NCI-H2171 (cell line): Measurements from ENCODE around the gene RAB40B.

Experiments
- DNase-seq: peaks from one replicate; lab custom pipeline; 2025; lab: John Stamatoyannopoulos, UW

Gene RAB40B

DNA sequence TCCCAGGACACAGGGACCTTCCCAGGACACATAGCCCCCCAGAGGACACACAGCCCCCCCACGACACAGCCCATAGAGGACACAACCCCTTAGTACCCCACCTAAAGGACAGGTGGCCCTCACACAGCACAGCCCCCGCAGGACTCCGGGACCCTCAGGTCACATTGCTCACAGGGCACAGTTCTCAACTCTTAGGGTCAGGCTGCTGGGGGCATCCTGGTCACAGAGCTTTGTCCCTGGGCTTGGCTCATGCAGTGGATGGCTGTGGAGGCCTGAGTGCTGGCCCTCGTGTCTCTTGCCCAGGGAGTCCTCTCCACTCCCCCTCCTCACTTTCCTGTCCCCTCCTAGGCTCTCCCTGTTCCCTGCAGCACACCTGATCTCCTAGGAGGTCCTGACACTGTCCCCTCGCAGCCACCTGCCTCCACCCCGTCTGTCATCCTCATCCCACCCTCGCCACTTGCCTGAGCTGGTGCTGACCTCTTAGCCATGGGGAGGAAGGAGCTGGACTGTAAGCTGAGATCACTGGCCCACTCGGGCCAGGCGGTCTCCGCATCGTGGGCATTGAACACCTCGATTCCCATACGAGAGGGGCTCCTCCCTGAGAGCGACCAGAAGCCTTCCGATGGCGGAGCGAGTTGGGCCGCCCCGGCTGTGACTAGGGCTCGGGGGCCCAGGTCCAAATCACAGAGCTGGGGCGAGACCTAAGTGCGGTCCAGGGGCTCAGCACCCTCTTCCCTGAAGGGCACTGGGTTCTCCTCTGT, 48.8 kb downstream of the RAB40B start:
- DNase-seq, result no peak

DNA sequence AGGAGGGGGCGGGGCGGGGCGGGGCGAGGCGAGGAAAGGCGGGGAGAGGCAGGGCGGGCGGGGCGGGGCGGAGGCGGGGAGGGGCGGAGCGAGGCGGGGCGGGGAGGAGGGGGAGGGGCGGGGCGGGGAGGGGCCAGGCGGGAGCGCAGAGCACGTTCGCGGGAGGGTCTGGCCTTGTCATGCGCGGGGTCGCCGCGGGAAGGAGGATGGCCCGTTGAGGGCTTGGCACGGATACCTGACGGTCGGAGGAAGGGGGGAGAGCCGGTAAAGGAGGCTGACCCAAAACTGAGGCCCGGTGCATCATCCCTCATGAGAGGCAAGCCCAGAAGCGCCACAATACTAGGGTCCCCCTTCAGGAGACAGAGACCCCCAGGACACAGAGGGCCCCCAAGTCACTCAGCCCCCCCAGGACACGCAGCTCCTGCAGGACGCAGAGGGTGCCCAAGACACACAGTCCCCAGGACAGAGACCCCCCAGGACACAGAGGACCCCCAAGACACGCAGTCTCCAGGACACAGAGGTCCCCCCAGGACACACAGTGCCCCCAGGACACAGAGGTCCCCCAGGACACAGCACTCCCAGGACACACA, 49.7 kb downstream of the RAB40B start:
- DNase-seq, result peak; percentile 72

DNA sequence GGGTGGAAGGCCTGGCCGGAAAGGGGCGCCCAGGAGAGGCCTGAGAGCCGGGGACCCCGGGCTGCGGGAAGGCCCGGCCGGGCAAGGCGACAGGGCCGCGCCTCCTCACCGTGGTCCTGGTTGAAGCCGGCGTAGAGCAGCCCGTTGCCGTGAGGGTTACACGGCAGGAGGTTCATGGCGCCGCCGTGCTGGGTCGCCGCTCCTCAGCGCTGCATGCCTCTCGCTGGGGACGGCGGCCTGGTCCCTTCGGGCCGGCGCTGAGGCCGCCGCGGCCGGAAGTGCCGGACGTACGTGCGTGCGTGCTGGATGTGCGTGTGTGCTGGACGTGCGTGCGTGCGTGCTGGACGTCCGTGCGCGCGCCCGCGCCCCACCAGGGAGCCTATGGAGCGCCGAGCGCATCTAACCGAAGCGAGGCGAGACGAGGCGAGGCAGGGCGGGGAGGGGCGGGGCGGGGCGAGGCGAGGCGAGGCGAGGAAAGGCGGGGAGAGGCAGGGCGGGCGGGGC, 50.3 kb downstream of the RAB40B start, which contains the start of gene WDR45B:
Gene WDR45B (minus strand): TSS at position 280 of the 504 bp plus-strand sequence. CDS start 104 bp downstream, at position 176.
- peak; percentile 94 for DNase-seq

DNA sequence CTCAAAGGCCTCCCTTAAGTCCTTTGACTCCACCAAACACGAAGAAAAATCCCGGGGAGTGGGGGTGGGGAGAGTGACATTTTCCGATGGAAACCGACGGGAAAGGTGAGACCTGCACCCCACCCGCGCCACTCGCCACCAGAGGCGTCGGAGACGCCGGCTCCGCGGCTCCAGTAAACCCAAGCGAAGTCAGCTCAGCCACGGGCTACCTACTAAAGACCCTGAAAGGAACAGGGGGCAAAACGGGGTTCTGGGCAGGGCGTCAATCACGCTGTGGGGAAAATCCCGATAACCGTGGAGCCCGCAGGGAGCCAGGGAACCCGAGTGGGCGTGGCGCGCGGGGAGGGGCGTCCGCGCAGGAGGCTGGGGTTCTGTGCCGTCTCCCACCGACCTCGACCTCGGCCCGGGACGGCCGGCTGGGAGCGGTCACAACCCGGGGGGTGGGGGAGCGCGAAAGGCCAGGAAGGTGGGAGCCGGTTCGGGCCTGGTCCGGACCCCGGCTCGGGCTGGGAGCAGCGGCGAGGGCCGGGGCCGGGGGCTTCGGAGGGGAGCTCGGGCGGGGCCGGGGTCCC, 50.8 kb downstream of the RAB40B start:
- no peak for DNase-seq

DNA sequence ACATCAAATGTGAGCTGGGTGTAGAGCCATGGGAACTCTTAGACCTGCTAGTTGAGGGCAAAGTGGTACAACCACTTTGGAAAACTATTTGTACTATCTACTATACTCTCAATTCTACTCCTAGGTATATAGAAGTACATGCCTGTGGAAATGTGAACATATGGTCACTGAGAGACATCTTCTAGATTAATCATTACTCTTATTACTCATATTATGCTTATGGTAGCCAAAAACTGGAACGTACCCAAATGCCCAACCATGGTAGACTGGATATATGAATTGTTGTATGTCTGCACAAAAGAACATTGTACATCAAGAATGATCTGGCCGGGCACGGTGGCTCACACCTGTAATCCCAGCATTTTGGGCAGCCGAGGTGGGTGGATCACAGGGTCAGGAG, 53.0 kb downstream of the RAB40B start:
- DNase-seq, result no peak

DNA sequence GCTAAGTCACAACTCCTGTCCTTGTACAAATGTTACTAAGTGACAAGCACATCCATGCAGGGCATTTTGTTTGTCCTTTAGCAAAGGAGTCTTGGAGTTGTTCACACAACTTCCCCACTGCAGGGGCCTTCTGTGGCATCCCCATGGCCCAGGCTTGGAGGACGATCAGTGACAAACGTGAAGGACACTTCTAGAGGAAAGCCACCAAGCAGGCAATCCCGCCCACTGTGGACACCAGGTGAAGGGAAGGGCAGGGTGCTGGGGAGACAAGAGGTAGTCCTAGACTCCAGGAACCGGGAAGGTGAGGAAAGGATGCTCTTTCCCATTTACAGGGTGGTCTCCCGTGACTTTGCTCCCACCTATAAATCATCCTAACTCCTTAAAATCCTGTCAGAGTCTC, 54.4 kb downstream of the RAB40B start:
- no peak for DNase-seq

DNA sequence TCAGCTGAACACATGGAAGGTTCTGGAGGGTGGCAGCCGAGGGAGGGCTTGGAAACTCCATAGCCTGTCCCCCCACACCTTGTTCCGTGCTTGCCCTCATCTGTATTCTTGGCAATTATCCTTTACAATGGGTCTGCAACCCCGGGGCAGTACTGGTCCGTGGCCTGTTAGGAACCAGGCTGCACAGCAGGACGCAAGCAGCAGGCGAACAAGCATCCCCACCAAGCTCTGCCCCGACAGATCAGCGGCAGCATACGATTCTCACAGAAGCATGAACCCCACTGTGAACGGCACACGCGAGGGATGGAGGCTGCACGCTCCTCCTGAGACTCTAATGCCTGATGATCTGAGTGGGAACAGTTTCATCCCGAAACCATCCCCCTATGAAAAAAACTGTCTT, 56.5 kb downstream of the RAB40B start:
- no peak for DNase-seq

DNA sequence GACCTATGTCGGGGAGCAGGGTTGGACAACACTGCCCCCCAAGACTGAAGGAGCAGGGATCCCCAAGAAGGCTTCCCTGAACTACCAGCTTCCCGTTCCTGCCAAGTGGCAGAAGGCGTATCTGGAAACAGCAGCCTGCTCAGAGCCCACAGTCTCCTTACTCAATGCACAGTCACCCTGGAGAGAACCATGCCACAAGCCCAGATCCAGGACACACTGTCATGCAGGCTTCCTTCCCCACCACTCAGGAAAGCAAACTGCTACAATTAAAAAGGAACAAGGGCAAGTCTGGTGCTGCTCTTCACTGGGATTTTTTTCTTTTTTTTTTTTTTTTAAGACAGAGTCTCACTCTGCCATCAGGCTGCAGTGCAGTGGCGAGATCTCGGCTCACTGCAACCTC, 58.5 kb downstream of the RAB40B start:
- no peak for DNase-seq

DNA sequence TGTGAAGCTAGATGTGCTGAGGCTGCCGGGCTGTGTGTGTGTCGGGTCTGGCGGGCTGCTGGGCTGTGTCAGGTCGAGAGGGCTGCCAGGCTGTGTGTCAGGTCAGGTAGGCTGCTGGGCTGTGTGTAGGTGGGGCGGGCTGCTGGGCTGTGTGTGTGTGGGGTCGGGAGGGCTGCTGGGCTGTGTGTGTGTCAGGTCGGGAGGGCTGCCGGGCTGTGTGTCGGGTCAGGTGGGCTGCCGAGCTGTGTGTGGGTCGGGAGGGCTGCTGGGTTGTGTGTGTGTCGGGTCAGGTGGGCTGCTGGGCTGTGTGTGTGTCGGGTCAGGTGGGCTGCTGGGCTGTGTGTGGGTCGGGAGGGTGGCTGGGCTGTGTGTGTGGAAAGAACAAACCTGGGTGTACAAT, 58.9 kb downstream of the RAB40B start:
- no peak for DNase-seq

DNA sequence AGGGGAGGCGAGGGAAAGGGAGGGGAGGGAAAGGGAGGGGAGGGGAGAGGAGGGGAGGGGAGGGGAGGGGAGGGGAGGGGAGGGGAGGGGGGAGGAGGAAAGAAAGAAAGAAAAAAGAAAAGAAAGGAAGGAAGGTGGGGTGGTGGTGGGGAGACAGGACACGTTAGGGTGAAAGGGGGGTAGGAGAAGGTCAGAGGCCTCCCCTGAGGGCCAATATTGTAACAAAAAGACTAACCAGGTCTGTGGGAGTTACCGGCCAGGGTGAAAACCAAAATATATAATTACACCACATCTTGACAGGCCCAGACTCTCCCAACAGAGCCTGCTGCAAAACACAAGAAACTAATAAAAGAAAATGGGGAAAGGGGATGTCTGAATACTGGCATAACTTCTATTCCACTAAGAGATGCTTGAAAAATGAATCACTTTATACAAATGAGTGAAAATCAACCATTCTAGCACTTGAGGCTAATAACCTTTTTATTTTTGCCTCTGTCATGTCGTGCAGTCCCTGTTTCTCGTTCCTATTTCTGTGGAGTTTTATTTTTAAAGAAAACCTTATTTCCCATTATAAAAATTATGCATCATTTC, 60.2 kb downstream of the RAB40B start:
- DNase-seq, result no peak

DNA sequence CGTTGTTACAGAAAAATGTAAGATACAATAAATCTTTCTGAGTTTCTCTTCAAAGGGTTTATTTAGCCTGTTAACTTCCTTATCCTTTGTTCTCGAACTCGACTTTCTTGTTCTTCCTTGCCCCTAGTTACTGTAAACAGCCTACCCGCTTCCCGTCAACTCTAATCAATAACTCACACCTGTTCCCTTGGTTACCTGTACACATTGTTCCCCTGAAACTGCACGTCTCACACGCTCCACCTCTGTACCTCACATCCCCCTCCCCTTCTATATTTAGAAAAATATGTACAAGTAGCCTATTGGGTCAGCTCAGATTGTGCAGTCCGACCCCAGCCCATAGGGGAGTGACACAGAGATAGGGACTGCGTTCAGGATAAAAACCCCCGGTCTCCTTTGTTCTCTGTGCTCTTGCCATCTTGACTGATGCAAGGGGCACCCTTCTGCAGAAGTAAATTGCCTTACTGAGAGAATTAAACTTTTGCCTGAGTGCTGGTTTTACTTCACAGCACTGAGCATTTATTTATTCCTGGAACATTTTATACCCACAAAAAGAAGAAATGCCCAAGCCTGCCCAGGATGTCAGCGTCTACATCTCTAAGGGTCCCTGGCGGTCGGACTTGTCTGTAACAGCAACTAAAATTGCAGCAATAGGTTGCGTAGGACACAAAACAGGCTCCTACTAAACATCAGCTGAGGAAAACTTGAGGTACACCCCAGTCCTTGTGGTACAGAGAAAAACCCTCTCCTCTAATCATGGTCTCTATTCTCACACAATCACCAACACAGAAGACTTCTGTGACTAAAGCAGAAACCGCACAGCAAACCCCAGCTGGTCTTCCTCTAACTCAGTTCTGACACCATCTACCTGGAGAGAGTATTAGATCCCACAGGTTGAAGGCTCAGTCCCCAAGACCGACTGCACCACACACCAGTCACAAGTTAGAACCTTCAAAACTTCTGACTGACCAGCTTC, 61.6 kb downstream of the RAB40B start:
- DNase-seq, result no peak

DNA sequence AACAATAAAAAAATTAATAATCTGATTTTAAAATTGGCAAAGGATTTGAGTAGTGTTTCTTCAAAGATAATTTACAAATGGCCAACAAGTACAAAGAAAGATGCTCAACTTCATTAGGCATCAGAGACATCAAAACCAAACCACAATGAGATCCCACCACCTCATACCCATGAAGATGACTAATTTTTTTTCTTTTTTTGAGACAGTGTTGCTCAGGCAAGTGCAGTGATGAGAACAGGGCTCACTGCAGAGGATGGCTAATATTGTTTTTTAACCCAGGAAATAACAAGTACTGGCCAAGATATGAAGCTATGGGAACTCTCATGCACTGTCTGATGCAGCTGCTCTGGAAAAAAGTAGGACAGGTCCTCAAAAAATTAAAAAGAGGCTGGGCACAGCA, 65.2 kb downstream of the RAB40B start:
- DNase-seq, result no peak

DNA sequence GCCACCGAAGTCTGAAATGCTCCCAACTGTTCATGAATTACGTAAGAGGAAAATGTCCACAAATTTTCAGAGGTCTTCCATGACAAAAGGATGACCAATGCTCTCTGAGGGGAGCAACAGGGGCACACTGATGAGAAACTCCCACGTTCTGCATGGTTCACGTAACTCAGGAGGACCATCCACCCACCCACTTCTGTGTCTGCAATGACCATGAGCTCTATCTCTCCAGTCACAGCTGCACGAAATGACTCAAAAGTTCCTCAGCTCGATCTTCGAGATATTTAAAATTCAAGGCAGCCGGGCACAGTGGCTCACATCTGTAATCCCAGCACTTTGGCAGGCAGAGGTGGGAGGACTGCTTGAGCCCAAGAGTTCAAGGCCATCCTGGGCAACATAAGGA, 66.0 kb downstream of the RAB40B start:
- DNase-seq, result no peak

DNA sequence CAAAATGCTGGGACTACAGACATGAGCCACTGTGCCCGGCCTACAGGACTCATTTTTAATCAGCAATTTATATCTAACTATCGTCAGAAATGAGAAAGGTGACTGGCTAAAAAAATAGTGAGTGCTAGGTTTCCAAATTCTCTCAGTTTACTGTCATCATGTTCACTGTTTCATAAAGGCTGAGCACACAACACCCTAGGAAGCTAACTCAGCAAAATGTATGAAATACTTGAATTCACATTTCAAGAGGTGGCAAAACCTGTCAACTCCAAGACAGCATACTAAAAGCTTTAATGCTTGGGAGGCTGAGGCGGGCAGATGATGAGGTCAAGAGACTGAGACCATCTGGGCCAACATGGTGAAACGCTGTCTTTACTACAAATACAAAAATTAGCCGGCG, 67.0 kb downstream of the RAB40B start:
- no peak for DNase-seq

DNA sequence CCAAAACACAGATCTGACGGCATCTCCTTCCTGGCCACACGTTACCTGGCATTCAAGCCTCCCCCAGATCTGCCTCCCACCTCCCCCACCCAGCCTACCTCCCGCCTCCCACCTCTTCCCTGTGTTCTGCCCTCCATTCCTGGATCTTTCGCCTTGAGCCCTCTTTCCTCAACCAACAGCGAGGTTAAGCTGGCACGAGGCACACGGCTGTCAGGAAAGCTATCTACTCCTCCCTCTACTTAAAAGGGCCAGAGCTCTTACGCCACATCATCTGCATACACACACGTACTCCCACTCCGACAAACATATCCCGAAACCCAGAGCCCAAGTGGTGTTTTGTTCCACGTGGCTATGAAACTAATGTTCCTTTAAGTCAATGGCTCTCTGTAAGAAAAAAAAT, 68.3 kb downstream of the RAB40B start:
- DNase-seq, result no peak

DNA sequence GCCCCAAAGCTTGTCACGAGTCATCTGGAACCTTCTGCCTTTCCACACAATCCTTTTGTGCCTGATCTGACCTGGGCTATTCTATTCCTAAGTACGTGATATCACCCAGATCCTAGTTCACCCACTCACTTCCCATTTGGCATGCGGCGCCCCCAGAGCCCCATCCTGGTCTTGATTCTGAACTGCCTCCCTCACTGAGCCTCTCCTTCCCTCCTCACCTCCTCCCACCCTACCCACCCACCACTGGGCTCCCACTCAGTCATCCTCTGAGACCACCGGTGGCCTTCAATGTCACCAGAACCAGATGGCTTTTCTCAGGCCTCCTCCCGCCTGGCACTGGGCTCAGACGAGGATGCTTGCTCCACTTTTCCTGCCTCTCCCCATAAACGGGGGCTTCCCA, 68.8 kb downstream of the RAB40B start:
- no peak for DNase-seq

DNA sequence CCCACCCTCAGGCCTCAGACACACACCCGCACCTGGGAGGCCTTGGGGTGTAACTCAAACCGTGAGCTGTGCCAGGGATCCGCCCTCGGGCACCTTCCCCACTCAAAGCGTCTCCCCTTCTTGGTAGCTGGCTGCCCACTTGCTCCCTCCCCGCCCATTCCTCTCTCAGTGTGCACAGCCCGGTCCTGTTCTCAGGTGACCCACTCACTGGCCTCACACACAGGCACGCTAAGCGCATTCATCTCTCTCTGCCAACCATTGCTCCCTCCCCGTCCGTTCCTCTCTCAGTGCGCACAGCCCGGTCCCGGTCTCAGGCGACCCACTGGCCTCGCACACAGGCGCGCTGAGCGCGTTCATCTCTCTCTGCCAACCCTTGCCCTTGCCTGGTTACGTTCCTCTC, 71.1 kb downstream of the RAB40B start:
- DNase-seq, result no peak

DNA sequence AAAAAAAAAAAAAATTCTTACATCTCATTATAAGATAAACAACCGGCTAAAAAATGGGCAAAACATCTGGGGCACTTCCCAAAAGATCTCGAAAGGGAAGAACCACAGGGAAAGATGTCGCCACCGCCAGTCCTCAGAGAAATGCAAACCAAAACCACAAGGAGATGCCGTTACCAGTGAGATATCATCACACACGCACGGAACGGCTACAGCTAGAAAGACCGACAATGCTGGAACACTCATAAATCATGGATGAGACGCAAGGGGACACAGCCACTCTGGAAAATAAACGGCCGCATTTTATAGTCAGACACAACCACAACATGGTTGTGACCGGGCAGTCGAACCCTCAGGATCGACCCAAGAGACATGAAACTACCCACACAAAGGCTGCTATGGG, 74.8 kb downstream of the RAB40B start:
- no peak for DNase-seq

DNA sequence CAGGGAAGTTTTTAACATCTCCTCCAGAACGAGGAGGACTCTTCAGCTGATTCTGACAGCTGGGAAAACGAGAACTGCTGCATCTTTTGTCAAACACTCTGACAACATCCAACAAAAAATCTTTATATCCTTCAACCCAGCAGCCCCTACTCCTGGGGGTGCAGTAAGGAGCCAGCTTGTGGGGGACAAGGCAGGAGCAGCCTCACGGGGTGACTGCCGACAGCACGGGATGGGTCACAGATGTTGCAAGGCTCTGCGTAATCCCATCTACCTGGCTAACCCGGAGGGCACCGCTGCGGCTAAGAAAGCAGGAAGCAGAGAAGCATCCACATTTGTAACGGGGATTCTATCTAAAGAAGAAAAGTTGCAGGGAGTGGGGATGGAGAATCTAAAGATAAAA, 78.9 kb downstream of the RAB40B start:
- DNase-seq, result no peak

DNA sequence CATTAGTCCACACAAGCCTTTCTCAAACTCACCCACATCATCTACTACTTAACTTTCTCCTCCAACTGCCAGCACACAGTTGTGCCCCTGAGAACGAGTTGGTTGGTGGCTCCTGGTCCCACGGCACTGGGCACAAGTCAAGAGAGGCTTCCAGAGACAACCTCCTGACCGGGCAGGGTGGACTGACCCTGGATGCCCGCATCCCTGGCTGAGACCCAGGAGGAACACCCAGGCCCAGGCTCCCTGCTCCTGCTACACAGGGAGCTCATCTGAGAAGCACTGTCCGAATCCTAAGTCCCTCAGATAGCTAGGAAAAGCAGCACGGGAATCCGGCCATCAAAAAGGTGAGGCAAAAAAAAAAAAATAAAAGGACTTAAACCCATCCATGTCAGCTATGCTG, 79.3 kb downstream of the RAB40B start:
- DNase-seq, result no peak

DNA sequence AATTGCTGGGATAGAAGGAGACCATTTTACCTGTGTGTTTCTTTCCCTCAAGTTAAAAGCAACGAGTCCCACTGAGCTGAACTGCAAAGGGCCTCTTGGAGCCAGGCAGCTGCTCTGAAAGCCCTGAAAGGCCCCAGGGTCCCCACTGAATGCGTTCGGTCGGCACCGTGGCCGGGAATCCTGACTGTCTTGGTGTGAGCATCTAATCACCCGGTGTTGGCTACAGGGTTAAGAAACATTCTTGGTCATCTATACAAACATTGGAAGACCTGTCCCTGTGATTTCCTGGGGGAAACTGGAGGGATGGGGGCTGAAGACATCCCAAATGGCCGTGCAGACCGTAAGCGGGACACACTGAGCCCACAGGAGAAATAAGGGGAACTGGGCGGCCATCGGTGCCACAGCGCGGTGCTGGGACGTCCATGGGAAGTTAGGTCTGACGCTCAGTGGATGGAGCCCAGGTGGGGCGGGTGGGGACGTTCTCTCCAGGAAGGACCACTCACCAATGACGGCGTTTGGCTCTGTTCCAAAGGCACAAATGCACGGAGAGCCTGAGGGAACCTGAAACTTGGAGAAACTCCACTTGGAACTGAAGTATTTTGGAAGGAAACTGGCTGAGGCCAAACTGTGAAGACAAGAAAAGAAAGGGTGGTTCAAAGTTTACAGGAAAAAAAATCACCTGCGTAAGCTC, 82.3 kb downstream of the RAB40B start:
- no peak for DNase-seq
